GM18507 (cell line): ENCODE measurements around the gene SMURF2.

ENCODE experiments used
- DNase-seq: peaks from one replicate; pipeline ENCODE4 v3.0.0; 2011; ENCODE audit warnings: low read depth; ENCODE audit not compliant: insufficient read length; ENCODE audit errors: extremely low spot score
- FAIRE-seq: peaks from 2 replicates; lab custom pipeline; 2011; peaks lifted over from hg19 to GRCh38; lab: Jason Lieb, UNC

SMURF2 gene

DNA sequence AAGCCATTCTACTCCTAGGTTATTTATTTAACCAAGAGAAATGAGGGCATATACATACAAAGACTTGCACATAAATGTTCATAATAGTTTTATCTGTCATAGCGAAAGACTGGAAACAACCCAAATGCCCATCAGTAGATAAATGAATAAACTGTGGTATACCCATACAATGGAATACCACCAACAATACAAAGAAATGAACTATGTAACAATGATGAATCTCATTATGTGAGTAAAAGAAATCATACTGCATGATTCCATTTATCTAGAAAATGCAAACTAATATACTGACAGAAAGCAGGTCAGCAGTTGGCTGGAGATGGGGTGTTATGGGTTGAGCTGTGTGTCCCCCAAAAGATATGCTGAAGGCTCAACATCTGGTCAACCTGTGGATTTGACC lies 98.0 kb downstream of the SMURF2 start:
- no peak for FAIRE-seq

DNA sequence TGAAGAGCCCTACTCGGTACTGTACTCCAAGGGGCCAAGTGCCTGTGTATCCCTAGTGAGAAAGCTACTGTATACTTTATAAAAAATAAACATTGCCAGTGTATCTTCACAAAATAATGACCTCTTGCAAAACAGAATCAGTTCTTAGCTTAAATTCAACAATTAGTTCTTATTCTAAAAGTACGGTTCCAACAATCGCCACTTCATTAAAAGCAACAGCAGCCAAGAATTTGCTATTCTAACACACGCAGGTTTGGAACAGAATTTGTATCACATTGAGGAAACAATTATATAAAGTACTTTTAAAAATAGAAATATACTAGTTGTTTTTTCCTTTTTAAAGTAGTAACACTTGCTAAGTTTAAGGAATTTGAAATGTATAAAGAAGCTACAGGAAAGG lies 106.8 kb downstream of the SMURF2 start:
- FAIRE-seq = no peak

More for the DNA sequence above, 98.0 kb downstream of the SMURF2 start:
- DNase-seq = no peak

DNA sequence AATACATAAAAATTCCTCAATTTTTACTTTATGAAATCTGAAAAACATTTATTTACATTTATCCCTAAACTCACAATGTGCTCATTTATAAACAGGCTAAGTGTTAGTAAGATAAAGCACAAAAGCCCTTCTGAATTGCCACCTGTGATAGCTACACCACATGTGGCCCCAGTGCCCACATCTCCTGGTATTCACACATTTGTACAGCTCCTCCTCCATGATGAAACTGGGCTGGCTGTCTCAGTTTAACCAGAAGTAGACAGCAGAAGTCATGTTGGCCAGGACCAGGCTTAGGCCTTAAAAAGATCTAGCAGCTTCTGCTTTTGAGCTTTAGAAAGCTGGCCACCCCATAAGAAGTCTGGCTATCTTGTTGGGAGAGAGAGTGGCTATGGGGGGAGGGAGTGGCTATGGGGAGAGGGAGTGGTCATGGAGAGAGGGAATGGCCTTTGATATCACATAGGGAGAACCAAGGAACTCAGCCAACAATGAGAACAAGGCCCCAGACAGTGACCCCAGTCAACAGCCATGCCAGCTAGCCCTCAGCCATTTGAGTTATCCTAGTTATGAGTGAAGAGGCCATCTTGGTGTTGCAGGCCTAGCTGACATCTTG lies 108.0 kb downstream of the SMURF2 start:
- no peak for FAIRE-seq

More for the DNA sequence above, 106.8 kb downstream of the SMURF2 start:
- no peak for DNase-seq

GRCh38 chr17:64551461-64551860 lies 110.6 kb downstream of the SMURF2 start:
- no peak for DNase-seq
- no peak for FAIRE-seq

More for the DNA sequence above, 108.0 kb downstream of the SMURF2 start:
- no peak for DNase-seq

DNA sequence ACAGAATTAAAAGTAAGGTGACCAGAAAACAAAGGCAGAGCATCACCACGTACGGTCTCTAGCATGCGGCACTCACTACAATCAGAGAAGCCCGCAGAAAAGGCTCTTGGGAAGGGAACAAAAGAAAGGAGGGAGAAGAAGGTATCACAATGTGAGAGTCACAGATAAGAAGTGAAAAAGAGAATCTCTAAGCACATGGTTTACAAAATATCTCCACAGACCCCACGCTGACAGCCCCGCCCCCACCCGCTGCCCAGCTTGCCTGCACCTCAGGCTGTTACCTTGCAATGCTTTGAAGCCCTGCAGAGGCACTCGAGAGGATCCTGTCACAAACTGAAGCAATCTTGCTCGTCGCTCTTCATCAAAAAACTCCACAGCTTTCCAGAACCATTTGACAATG lies 114.8 kb downstream of the SMURF2 start:
- DNase-seq = no peak
- FAIRE-seq = no peak

DNA sequence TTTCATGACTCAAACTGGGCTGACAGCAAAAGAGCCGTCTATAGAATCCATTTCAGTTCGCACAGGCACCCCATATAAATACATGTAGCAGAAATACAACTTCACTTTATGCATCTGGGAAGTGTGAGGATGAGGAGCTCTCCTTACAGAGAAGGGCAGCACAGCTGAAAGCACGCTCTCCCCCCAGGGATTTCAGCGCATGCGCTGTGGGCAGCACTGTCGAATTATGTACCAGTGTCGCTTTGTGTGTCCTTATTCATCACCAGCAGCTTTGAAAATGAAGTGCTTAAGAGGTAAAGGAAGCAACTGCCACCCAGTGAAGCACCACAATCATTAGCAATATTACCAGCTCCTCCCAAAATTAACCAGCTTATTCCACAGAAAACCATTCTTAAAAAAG lies 115.4 kb downstream of the SMURF2 start:
- FAIRE-seq (no peak), DNase-seq (no peak)

GRCh38 chr17:64544742-64545141 lies 117.4 kb downstream of the SMURF2 start:
- FAIRE-seq = no peak
- DNase-seq = no peak

- FAIRE-seq (no peak), DNase-seq (no peak)
Measured at GRCh38 chr17:64540118-64540776, 121.9 kb downstream of the SMURF2 start.

DNA sequence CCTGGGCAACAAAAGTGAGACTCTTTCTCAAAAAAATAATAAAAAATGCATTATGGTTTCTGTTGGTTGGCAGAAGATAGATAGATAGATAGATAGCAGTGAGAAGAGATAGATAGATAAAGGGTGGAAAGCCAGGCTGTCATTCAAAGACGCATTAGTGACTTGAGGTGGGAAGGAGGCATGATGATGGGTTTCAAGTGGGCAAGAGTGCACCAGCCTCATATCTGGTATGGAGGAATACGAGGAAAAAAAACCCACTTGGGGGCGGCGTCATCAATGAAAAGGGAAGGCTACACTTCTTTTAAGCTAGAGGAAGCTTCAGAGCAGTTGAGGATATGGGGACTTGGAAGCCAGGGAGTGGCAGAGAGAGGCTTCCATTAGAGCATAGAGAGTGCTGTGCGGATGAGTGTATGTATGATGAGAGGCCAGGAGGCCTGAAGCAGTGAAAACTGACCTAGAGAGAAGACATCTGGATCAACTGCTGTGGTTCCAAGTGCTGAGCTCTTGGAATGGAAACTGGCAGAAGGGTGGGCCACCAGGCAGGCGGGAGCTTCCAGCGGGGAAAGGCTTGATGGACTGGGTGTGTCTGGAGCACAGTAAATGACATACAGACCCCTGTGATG lies 123.5 kb downstream of the SMURF2 start:
- no peak for FAIRE-seq
- DNase-seq = no peak

GRCh38 chr17:64537488-64537887 lies 124.6 kb downstream of the SMURF2 start:
- DNase-seq (no peak), FAIRE-seq (no peak)

- no peak for FAIRE-seq
- no peak for DNase-seq
Measured at GRCh38 chr17:64536913-64537312, 125.2 kb downstream of the SMURF2 start.

DNA sequence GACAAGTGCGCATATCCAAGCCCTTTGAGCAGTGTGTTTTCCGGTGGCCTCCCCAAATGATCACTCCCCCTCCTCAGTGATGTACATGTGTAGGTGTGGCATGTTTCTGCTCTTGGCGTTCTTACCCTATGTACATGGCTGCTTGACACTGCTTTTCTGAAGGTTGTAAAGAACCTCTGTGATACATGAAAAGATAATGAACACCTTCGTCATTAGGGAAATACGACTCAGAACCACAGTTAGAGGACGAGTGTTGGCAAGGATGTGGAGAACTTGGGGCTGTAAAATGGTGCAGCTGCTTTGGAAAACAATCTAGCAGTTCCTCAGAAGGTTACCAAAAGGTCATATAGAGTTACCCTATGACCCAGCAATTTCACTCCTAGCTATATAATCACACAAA lies 126.8 kb downstream of the SMURF2 start:
- FAIRE-seq (no peak), DNase-seq (no peak)

GRCh38 chr17:64534187-64534586 lies 127.9 kb downstream of the SMURF2 start:
- DNase-seq (no peak), FAIRE-seq (no peak)

DNA sequence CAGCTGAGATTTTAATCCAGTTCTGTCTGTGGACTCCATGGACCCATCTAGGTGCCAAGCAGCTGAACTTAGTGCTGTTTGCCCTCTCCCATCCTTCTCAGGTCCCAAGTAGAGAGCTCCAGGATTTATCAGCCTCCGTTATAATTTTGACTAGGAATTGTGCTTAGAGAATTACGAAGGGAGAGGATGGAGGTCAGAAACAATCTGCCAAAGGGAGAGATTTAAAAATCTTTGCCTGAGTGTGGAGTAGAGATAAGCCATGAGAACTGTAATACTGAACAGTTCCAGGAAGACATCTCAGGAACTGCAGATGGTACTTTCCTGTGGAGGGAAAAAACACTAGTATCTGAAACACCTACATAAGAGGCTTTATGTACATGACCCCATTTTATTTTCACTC lies 128.3 kb downstream of the SMURF2 start:
- FAIRE-seq (no peak), DNase-seq (no peak)

- DNase-seq (no peak), FAIRE-seq (no peak)
Measured at GRCh38 chr17:64532409-64532808, 129.7 kb downstream of the SMURF2 start.

DNA sequence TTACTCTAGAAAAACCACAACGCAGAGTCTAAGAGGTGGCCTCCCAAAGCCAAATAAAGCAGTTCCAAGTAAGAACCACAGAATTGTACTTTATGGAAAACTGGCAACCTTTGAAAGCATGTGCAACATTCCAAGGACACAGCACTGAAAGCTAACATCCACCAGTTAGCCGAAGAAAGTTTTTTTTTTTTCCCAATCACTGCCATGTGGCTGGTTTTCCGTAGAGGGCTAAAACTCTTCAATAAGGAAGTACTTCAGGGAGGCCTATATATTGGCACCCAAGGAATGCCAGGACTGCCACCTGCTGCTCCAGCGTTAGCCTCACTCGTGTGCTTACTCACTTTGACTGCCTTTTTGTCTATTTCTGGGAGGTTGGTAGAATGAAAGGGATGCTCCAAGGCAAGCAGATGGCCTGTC lies 130.1 kb downstream of the SMURF2 start:
- FAIRE-seq (no peak), DNase-seq (no peak)

DNA sequence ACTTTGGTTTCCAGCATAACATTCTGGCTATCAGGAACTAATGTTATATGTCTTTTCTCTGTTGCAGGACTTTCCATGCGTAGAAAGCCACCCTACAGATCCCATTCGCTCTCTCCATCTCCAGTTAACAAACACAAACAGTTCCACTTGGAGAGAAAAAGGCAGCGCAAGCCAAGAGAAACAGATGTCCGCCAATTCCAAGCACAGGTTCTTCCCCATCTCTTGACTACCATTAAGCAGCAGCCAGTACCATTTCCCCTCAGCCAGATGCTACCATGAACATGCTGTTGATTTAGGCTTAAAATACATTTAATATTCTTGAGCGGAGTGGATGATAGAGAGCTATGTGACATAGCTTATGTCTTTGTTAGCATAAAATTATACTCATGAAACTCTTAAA lies 132.9 kb downstream of the SMURF2 start:
- FAIRE-seq (no peak), DNase-seq (no peak)

- FAIRE-seq (no peak), DNase-seq (no peak)
Measured at GRCh38 chr17:64527914-64528313, 134.2 kb downstream of the SMURF2 start.

GRCh38 chr17:64520359-64520758 lies 141.7 kb downstream of the SMURF2 start:
- FAIRE-seq = no peak

DNA sequence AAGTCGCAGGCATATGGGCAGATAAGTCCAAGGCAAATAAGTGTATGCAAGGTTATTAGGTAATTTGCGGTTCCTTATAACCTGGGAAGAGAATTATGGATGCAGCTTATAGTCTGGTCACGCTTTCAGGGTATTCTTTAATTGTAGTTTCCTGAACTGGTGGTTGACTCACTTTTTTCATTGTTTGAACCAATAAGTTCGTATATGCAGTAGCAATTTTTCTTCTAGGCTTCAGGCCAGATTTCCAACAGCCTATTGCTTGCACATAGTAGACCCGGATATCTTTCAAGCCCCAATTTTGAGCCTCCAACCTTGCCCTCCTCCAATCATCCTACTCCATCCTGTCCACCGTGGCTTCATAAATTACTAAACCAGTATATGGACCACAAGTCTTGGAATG lies 142.5 kb downstream of the SMURF2 start:
- FAIRE-seq = no peak
- no peak for DNase-seq

More at GRCh38 chr17:64520359-64520758, 141.7 kb downstream of the SMURF2 start:
- DNase-seq = no peak

- FAIRE-seq (no peak), DNase-seq (no peak)
Measured at GRCh38 chr17:64515829-64516228, 146.3 kb downstream of the SMURF2 start.
